ENCODE measurements around the gene CT47A1. TPM values are rescaled to one million over a fixed set of nuclear protein-coding genes. Genes with fewer than 3 reads are reported as not detected.

CT47A1 gene
- total RNA-seq, 2 experiments from 2014 or later: not detected

- Histone ChIP-seq H3K27me3 (ENCODE audit: control insufficient read depth in 1 of 2, insufficient read depth in 2 of 2, low read length in 2 of 2) (no peaks in the 10 kb centered on the region), H3K36me3 (ENCODE audit: insufficient read depth, low read length) (no peaks in the 10 kb centered on the region), H3K9me3 (ENCODE audit: control insufficient read depth in 1 of 2, insufficient read depth in 1 of 2, low read length in 2 of 2) (peaks cover 0 to 7% of the 10 kb centered on the region in 2 experiments), H3K4me1 (ENCODE audit: insufficient read depth, low read length) (no peaks in the 10 kb centered on the region), H3K27ac (ENCODE audit: low read depth in 1 of 2, low read length in 2 of 2) (no peak overlapping the region), H3K4me3 (ENCODE audit: low read length) (no peak overlapping the region)
- Mint-ChIP-seq H3K27ac (no peak overlapping the region), H3K4me1 (ENCODE audit: low read depth) (no peaks in the 10 kb centered on the region), H3K4me3 (no peak overlapping the region), H3K27me3 (no peaks in the 10 kb centered on the region), H3K36me3 (ENCODE audit: low read depth) (no peaks in the 10 kb centered on the region), H3K9me3 (no peaks in the 10 kb centered on the region)
- ATAC-seq (ENCODE audit: poor library complexity) (no peak), DNase-seq (no peak)
- TF ChIP-seq, protein P1, sequence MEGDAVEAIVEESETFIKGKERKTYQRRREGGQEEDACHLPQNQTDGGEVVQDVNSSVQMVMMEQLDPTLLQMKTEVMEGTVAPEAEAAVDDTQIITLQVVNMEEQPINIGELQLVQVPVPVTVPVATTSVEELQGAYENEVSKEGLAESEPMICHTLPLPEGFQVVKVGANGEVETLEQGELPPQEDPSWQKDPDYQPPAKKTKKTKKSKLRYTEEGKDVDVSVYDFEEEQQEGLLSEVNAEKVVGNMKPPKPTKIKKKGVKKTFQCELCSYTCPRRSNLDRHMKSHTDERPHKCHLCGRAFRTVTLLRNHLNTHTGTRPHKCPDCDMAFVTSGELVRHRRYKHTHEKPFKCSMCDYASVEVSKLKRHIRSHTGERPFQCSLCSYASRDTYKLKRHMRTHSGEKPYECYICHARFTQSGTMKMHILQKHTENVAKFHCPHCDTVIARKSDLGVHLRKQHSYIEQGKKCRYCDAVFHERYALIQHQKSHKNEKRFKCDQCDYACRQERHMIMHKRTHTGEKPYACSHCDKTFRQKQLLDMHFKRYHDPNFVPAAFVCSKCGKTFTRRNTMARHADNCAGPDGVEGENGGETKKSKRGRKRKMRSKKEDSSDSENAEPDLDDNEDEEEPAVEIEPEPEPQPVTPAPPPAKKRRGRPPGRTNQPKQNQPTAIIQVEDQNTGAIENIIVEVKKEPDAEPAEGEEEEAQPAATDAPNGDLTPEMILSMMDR (IDR thresholded peaks at IDR 0.05): no peak
- CTCF ChIA-PET: no interaction called here
- POLR2A ChIA-PET: no interaction called here
- intact Hi-C loops (cut with DNase I, micrococcal nuclease): no loop called here
Observed at GRCh38 chrX:121014826-121015225, 29.3 kb upstream of the CT47A1 start.

GRCh38 chrX:121013897-121014455, 28.4 kb upstream of the CT47A1 start:
- H3K4me1 Mint-ChIP-seq (ENCODE audit: low read depth): no peaks in the 10 kb centered on the region
- intact Hi-C loops (cut with DNase I, micrococcal nuclease): no loop called here
- ChIA-PET POLR2A (no interaction called here), CTCF (no interaction called here)
- H3K27ac Mint-ChIP-seq: no peak overlapping the region
- no peaks in the 10 kb centered on the region for H3K4me1 ChIP-seq (ENCODE audit: insufficient read depth, low read length)
- no peaks in the 10 kb centered on the region for H3K36me3 ChIP-seq (ENCODE audit: insufficient read depth, low read length)
- DNase-seq: no peak
- ATAC-seq (ENCODE audit: poor library complexity): no peak
- no peaks in the 10 kb centered on the region for H3K27me3 ChIP-seq (ENCODE audit: control insufficient read depth in 1 of 2, insufficient read depth in 2 of 2, low read length in 2 of 2)
- H3K36me3 Mint-ChIP-seq (ENCODE audit: low read depth): no peaks in the 10 kb centered on the region
- no peak overlapping the region for H3K27ac ChIP-seq (ENCODE audit: low read depth in 1 of 2, low read length in 2 of 2)
- no peaks in the 10 kb centered on the region for H3K27me3 Mint-ChIP-seq
- H3K9me3 Mint-ChIP-seq: no peaks in the 10 kb centered on the region
- no peak overlapping the region for H3K4me3 Mint-ChIP-seq
- no peak overlapping the region for H3K4me3 ChIP-seq (ENCODE audit: low read length)
- TF ChIP-seq, protein P1 (IDR thresholded peaks at IDR 0.05): no peak
- H3K9me3 ChIP-seq (ENCODE audit: control insufficient read depth in 1 of 2, insufficient read depth in 1 of 2, low read length in 2 of 2): peaks cover 0 to 7% of the 10 kb centered on the region in 2 experiments

- no peaks in the 10 kb centered on the region for H3K4me1 Mint-ChIP-seq (ENCODE audit: low read depth)
- intact Hi-C loops (cut with DNase I, micrococcal nuclease): no loop called here
- Histone ChIP-seq H3K27me3 (ENCODE audit: control insufficient read depth in 1 of 2, insufficient read depth in 2 of 2, low read length in 2 of 2) (no peaks in the 10 kb centered on the region), H3K27ac (ENCODE audit: low read depth in 1 of 2, low read length in 2 of 2) (no peak overlapping the region), H3K4me1 (ENCODE audit: insufficient read depth, low read length) (no peaks in the 10 kb centered on the region), H3K36me3 (ENCODE audit: insufficient read depth, low read length) (no peaks in the 10 kb centered on the region), H3K4me3 (ENCODE audit: low read length) (no peak overlapping the region), H3K9me3 (ENCODE audit: control insufficient read depth in 1 of 2, insufficient read depth in 1 of 2, low read length in 2 of 2) (peaks cover 0 to 7% of the 10 kb centered on the region in 2 experiments)
- CTCF ChIA-PET: no interaction called here
- H3K27me3 Mint-ChIP-seq: no peaks in the 10 kb centered on the region
- no peaks in the 10 kb centered on the region for H3K36me3 Mint-ChIP-seq (ENCODE audit: low read depth)
- H3K9me3 Mint-ChIP-seq: no peaks in the 10 kb centered on the region
- POLR2A ChIA-PET: no interaction called here
- no peak overlapping the region for H3K27ac Mint-ChIP-seq
- H3K4me3 Mint-ChIP-seq: no peak overlapping the region
- TF ChIP-seq, protein P1 (IDR thresholded peaks at IDR 0.05): no peak
- no peak for DNase-seq
- ATAC-seq (ENCODE audit: poor library complexity): no peak
Observed at GRCh38 chrX:121011254-121011653, 25.7 kb upstream of the CT47A1 start.

Measured in CD4-positive, alpha-beta T cell (primary cell).